AG04450 (cell line): ENCODE measurements around the gene TMEM258. TPM values are rescaled to one million over a fixed set of nuclear protein-coding genes. Genes with fewer than 3 reads are reported as not detected.

Source experiments
- CTCF ChIA-PET: fragments of 300-600, 350-600 bp; formaldehyde crosslinking; extraction: SDS; loops from one replicate; lab custom pipeline; 2022; ENCODE audit warnings: antibody characterized with exemption, inconsistent platforms; lab: Charles Lee
- POLR2A ChIA-PET: fragments of 350-600 bp; formaldehyde crosslinking; extraction: SDS; loops from one replicate; lab custom pipeline; 2021; ENCODE audit warnings: antibody characterized with exemption, inconsistent platforms; lab: Yijun Ruan, JAX
- DNase-seq: peaks from one replicate; pipeline ENCODE4 v3.0.0-alpha.2; 2011; ENCODE audit warnings: low read depth, low spot score
- H3K27ac ChIP-seq: one replicate; pipeline ENCODE4 v1.5.1; 2012; ENCODE audit warnings: low read depth, low read length, control low read depth
- H3K27me3 ChIP-seq: one replicate; pipeline ENCODE4 v1.6.0; 2012; ENCODE audit warnings: low read length; ENCODE audit not compliant: control insufficient read depth, insufficient read depth
- H3K4me3 ChIP-seq: 2 replicates; pipeline ENCODE4 v1.5.1; 2011; ENCODE audit warnings: mild to moderate bottlenecking, low read depth, low read length, control low read depth
- H3K9me3 ChIP-seq: 2 replicates; pipeline ENCODE4 v1.5.1; 2012; ENCODE audit warnings: low read length; ENCODE audit not compliant: control insufficient read depth, insufficient read depth
- CTCF ChIP-seq: IDR thresholded peaks from 2 replicates; pipeline ENCODE4 v1.5.1; 2011; ENCODE audit warnings: low read depth, low read length, control low read depth, inconsistent platforms
- polyA plus RNA-seq: library from polyadenylated mRNA; depleted of rRNA; stranded (reverse); fragments of >200 nt; gene quantifications from 2 replicates; pipeline ENCODE4 v1.2.3, GENCODE V29; 2011

TMEM258 gene
- polyA plus RNA-seq, 1 experiment: 300 TPM

GRCh38 chr11:61795876-61796526, 3.6 kb upstream of the TMEM258 start:
- H3K27ac ChIP-seq: no peak overlapping the region
- ChIA-PET CTCF (interaction anchor here (0.6 to 6.2 kb wide), 14 partner anchors 8 to 754 kb away, joined by 3 to 168 read pairs (median 8); partner anchors contain the start of gene FADS1), POLR2A (no interaction called here)
- no peaks in the 10 kb centered on the region; the same call in 1 of the 2 replicates for H3K9me3 ChIP-seq
- no peak overlapping the region for H3K4me3 ChIP-seq
- TF ChIP-seq CTCF: no peak
- H3K27me3 ChIP-seq: no peaks in the 10 kb centered on the region
- DNase-seq: no peak

DNA sequence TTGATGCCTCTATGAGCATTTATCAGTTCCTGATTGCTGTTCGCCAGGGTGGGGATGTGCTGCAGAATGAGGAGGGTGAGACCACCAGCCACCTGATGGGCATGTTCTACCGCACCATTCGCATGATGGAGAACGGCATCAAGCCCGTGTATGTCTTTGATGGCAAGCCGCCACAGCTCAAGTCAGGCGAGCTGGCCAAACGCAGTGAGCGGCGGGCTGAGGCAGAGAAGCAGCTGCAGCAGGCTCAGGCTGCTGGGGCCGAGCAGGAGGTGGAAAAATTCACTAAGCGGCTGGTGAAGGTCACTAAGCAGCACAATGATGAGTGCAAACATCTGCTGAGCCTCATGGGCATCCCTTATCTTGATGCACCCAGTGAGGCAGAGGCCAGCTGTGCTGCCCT, 3.1 kb upstream of the TMEM258 start:
- ChIA-PET POLR2A (no interaction called here), CTCF (interaction anchor here (1.6 to 6.2 kb wide), 6 partner anchors 20 to 313 kb away, joined by 5 to 168 read pairs (median 54); partner anchors contain the start of gene FADS1)
- DNase-seq: no peak
- no peak for TF ChIP-seq CTCF
- Histone ChIP-seq H3K9me3 (no peaks in the 10 kb centered on the region; the same call in 1 of the 2 replicates), H3K4me3 (no peak overlapping the region), H3K27me3 (no peaks in the 10 kb centered on the region), H3K27ac (no peak overlapping the region)

DNA sequence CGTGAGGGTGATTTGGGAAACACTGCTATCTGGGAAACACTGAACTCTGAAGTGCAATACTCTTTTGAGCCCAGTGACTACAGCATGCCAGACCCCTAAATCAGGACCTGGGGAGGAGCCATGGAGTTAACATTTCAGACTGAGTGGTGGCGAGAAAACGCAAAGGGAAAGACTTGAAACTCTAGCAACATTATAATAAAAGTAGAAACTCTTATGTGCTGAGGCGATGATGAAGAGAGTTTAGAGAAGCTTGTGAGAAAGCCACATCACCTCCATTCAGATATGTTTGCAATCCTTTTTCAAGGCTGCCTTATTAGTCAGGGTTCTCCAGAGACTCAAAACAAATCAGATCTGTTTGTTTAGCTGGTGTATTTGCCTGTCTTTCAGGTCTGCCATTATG, 2.2 kb upstream of the TMEM258 start:
- DNase-seq: no peak
- Histone ChIP-seq H3K27me3 (no peaks in the 10 kb centered on the region), H3K4me3 (no peak overlapping the region), H3K27ac (no peak overlapping the region), H3K9me3 (no peaks in the 10 kb centered on the region; the same call in 1 of the 2 replicates)
- POLR2A ChIA-PET: no interaction called here
- CTCF ChIA-PET: interaction anchor here (6.2 kb wide), 1 partner anchor 313 kb away, joined by 168 read pairs; no protein-coding TSS in a partner anchor
- TF ChIP-seq CTCF: no peak

DNA sequence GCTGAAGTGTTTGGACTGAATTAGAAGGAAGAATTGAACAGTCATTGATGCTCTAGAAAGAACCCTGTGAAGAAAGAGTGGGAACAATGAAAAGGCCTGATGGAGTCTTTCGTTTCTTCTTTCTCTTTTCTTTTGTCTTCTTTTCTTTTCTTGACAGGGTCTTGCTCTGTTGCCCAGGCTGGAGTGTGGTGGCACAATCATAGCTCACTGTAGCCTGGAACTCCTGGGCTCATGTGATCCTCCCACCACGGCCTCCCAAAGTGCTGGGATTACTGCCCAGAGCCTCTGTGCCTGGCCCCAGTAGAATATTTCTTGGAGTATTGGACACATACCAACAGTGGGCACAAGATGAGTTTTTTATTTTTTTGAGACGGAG, 1.4 kb upstream of the TMEM258 start:
- ChIA-PET CTCF (interaction anchor here (0.9 kb wide), 1 partner anchor 288 kb away, joined by 3 read pairs; no protein-coding TSS in a partner anchor), POLR2A (no interaction called here)
- no peak overlapping the region for H3K27ac ChIP-seq
- no peaks in the 10 kb centered on the region for H3K27me3 ChIP-seq
- TF ChIP-seq CTCF: no peak
- peak overlapping the region; percentile 96; the same call in 1 of the 2 replicates for H3K4me3 ChIP-seq
- H3K9me3 ChIP-seq: no peaks in the 10 kb centered on the region; the same call in 1 of the 2 replicates
- no peak for DNase-seq

DNA sequence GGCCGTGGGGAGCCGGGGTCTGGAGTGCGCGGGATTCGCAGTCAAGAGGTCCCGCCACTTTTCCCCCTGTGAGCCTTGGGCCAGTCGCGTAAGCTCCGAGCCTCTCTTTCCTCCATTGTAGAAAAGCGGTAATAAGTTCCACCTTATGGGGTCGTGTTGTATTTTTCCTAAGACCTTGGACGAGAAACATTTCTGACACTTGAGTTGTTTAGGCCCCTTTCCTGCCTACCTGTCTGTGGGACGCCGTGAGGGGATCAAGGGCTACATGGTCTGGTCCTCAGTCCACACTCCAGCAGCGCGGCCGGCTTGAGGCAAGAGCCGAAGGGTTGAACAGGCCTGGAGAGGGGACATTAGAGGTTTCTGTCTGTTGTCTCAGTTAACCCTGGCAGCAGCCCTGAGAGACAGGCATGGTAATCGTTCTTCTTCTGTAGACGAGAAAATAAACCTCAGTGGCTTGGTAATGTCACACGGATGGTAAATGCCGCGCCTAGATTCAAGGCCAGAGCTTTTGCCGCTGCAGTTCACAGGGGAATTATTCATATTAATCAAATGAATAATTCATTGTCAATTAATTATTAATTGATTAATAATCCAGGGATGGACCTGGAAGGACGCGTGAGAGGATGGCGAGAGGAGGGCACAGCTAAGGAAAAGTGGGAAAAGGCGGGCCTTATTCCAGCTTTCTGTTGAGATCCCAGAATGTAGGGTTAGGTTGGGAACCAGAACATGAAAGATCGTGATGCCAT, 857 bp upstream of the TMEM258 start:
- CTCF ChIA-PET: interaction anchor here (0.9 to 3.0 kb wide), 3 partner anchors 155 to 315 kb away, joined by 3 to 10 read pairs (median 9); no protein-coding TSS in a partner anchor
- TF ChIP-seq CTCF: no peak
- POLR2A ChIA-PET: interaction anchor here (1.0 to 2.3 kb wide), 3 partner anchors 22 to 46 kb away, joined by 3 to 13 read pairs (median 3); no protein-coding TSS in a partner anchor
- Histone ChIP-seq H3K27ac (peak overlapping the region; percentile 100), H3K27me3 (no peaks in the 10 kb centered on the region), H3K4me3 (peak overlapping the region; percentile 96), H3K9me3 (no peaks in the 10 kb centered on the region; the same call in 1 of the 2 replicates)
- no peak for DNase-seq
